ENCODE measurements around the gene PRDM16. TPM values are rescaled to one million over a fixed set of nuclear protein-coding genes. Genes with fewer than 3 reads are reported as not detected.

PRDM16 gene
- total and polyA plus RNA-seq, 4 donors: 0.05 to 0.67 (median 0.19) TPM

DNA sequence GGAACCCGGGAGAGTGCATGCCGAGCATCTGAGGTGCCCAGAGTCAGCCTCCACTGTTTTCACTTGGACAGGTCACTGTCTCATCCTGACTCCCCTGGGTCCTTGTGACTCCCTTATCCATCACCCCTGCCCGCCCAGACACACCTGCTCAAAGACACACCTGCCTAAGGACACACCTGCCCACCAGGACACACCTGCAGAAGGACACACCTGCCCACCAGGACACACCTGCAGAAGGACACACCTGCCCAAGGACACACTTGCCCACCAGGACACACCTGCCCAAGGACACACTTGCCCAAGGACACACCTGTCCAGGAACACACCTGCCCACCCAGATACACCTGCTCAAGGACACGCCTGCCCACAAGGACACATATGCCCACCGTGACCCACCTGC lies 314.7 kb downstream of the PRDM16 start:
- TF ChIP-seq, protein P1, sequence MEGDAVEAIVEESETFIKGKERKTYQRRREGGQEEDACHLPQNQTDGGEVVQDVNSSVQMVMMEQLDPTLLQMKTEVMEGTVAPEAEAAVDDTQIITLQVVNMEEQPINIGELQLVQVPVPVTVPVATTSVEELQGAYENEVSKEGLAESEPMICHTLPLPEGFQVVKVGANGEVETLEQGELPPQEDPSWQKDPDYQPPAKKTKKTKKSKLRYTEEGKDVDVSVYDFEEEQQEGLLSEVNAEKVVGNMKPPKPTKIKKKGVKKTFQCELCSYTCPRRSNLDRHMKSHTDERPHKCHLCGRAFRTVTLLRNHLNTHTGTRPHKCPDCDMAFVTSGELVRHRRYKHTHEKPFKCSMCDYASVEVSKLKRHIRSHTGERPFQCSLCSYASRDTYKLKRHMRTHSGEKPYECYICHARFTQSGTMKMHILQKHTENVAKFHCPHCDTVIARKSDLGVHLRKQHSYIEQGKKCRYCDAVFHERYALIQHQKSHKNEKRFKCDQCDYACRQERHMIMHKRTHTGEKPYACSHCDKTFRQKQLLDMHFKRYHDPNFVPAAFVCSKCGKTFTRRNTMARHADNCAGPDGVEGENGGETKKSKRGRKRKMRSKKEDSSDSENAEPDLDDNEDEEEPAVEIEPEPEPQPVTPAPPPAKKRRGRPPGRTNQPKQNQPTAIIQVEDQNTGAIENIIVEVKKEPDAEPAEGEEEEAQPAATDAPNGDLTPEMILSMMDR (IDR thresholded peaks at IDR 0.05; ENCODE audit: low read depth, low read length, missing input control): no peak
- TF ChIP-seq NR2F2 (IDR thresholded peaks at IDR 0.05) (no peak), SP1 (IDR thresholded peaks at IDR 0.05) (no peak), JUND (IDR thresholded peaks at IDR 0.05) (no peak), FOXA2 (IDR thresholded peaks at IDR 0.05) (no peak), EGR1 (IDR thresholded peaks at IDR 0.05; ENCODE audit: low read depth in 2 of 2) (no peak), GABPA (IDR thresholded peaks at IDR 0.05 in 1 of 2, conservative IDR thresholded peaks at IDR 0.05 in 1 of 2) (no peak)
- TF ChIP-seq, protein P2, sequence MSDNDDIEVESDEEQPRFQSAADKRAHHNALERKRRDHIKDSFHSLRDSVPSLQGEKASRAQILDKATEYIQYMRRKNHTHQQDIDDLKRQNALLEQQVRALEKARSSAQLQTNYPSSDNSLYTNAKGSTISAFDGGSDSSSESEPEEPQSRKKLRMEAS (IDR thresholded peaks at IDR 0.05): no peak
- TF ChIP-seq, protein P3, sequence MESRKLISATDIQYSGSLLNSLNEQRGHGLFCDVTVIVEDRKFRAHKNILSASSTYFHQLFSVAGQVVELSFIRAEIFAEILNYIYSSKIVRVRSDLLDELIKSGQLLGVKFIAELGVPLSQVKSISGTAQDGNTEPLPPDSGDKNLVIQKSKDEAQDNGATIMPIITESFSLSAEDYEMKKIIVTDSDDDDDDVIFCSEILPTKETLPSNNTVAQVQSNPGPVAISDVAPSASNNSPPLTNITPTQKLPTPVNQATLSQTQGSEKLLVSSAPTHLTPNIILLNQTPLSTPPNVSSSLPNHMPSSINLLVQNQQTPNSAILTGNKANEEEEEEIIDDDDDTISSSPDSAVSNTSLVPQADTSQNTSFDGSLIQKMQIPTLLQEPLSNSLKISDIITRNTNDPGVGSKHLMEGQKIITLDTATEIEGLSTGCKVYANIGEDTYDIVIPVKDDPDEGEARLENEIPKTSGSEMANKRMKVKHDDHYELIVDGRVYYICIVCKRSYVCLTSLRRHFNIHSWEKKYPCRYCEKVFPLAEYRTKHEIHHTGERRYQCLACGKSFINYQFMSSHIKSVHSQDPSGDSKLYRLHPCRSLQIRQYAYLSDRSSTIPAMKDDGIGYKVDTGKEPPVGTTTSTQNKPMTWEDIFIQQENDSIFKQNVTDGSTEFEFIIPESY (IDR thresholded peaks at IDR 0.05): no peak
- no peaks in the 10 kb centered on the region for H3K4me1 ChIP-seq (ENCODE audit: control insufficient read depth in 4 of 4, insufficient read depth in 4 of 4, low read length in 3 of 4)
- 82% methylated on average over 5 of the region's 5 CpGs for WGBS

DNA sequence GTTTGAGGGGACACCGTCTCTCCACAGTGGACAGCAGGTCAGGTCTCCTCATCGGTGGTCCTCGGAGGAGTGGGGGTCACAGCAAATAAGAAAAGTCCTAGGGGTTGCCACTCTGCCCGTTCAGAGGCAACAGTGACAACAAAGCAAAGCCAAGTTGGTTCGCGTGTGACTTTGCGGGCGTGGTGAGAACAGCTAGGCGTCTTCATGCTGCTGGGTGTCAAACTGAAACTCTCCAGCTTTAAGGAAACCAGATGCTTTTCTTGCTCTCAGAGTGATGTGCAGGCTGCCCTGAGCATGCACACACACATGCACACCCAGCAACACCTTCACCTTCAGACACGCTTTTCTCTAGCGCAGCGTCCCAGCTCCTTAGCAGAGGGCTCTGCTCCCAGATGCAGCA lies 315.4 kb downstream of the PRDM16 start:
- WGBS: 67% methylated on average over 12 of the region's 12 CpGs
- Histone ChIP-seq H3K27me3 (ENCODE audit: control insufficient read depth in 4 of 4, insufficient read depth in 4 of 4, low read length in 3 of 4) (peaks cover 0 to 5% (median 0%) of the 10 kb centered on the region in 4 donors), H3K36me3 (ENCODE audit: control insufficient read depth in 4 of 4, insufficient read depth in 3 of 4, low read depth in 1 of 4, low read length in 3 of 4) (no peaks in the 10 kb centered on the region), H3K9me3 (ENCODE audit: control insufficient read depth in 4 of 4, low read length in 3 of 4) (no peaks in the 10 kb centered on the region), H3K4me3 (ENCODE audit: low read depth in 1 of 3, low read length in 3 of 3) (no peak overlapping the region), H3K4me1 (ENCODE audit: control insufficient read depth in 4 of 4, insufficient read depth in 4 of 4, low read length in 3 of 4) (no peaks in the 10 kb centered on the region), H3K27ac (ENCODE audit: low read depth in 1 of 2, low read length in 2 of 2) (no peak overlapping the region), H3K9ac (ENCODE audit: low read depth in 1 of 2, low read length in 2 of 2) (no peak overlapping the region)
- no peak for TF ChIP-seq GABPA (IDR thresholded peaks at IDR 0.05 in 1 of 2, conservative IDR thresholded peaks at IDR 0.05 in 1 of 2)
- TF ChIP-seq, protein P4, sequence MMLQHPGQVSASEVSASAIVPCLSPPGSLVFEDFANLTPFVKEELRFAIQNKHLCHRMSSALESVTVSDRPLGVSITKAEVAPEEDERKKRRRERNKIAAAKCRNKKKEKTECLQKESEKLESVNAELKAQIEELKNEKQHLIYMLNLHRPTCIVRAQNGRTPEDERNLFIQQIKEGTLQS (IDR thresholded peaks at IDR 0.05): no peak
- TF ChIP-seq FOXA1 (IDR thresholded peaks at IDR 0.05): no peak
- TF ChIP-seq HNF4G (IDR thresholded peaks at IDR 0.05): no peak
- TF ChIP-seq, protein P2 (IDR thresholded peaks at IDR 0.05): no peak
- no peak for DNase-seq (ENCODE audit: low spot score)

More for the DNA sequence above, 314.7 kb downstream of the PRDM16 start:
- Histone ChIP-seq H3K36me3 (ENCODE audit: control insufficient read depth in 4 of 4, insufficient read depth in 3 of 4, low read depth in 1 of 4, low read length in 3 of 4) (no peaks in the 10 kb centered on the region), H3K27ac (ENCODE audit: low read depth in 1 of 2, low read length in 2 of 2) (no peak overlapping the region), H3K4me3 (ENCODE audit: low read depth in 1 of 3, low read length in 3 of 3) (no peak overlapping the region), H3K27me3 (ENCODE audit: control insufficient read depth in 4 of 4, insufficient read depth in 4 of 4, low read length in 3 of 4) (peaks cover 0 to 5% (median 0%) of the 10 kb centered on the region in 4 donors), H3K9me3 (ENCODE audit: control insufficient read depth in 4 of 4, low read length in 3 of 4) (no peaks in the 10 kb centered on the region), H3K9ac (ENCODE audit: low read depth in 1 of 2, low read length in 2 of 2) (no peak overlapping the region)
- no peak for DNase-seq (ENCODE audit: low spot score)

DNA sequence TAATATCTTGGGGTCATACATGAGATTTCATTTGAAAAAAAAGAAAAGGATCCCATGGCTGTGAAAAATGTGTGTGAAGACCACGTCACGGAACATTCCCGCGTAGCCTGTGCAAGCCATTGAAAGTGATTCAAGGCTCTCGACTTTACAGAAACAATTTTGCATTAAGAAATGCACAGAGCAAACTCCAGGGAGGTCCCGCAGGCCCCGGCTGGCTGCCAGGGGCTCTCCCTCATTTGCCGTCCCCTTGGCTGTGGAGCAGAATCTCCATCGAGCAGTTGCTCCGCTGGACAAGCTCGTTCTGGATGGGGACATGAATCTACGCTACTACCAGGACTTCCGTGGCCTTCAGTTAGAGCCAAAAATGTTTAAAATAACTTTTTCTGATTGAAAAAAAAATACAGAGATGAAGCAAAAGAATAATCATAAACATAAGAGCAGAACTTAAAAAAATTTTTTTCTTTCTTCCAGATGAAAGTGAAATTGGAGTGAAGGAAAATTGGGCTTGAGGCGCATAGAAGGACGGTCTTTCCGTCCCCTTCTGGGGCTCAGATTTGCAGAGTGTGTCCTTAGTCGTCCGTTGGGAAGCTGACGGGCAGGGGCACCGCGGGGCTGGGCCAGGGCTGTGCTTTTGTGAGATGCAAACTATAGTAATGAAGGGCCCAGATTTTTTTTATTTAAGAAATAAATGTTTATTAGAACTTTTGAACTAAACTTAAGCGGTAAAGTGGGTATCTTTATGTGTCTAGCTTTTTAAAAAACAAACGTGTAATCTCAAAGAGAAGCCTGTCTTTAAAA lies 317.4 kb downstream of the PRDM16 start:
- H3K27me3 ChIP-seq (ENCODE audit: control insufficient read depth in 4 of 4, insufficient read depth in 4 of 4, low read length in 3 of 4): peaks cover 0 to 6% (median 4%) of the 10 kb centered on the region in 4 donors
- 89% methylated on average over 23 of the region's 23 CpGs for WGBS

More for the DNA sequence above, 317.4 kb downstream of the PRDM16 start:
- H3K4me3 ChIP-seq (ENCODE audit: low read depth in 1 of 3, low read length in 3 of 3): no peak overlapping the region
- no peak overlapping the region for H3K27ac ChIP-seq (ENCODE audit: low read depth in 1 of 2, low read length in 2 of 2)
- no peak for TF ChIP-seq TAF1 (conservative IDR thresholded peaks at IDR 0.05)
- no peaks in the 10 kb centered on the region for H3K36me3 ChIP-seq (ENCODE audit: control insufficient read depth in 4 of 4, insufficient read depth in 3 of 4, low read depth in 1 of 4, low read length in 3 of 4)
- H3K9me3 ChIP-seq (ENCODE audit: control insufficient read depth in 4 of 4, low read length in 3 of 4): no peaks in the 10 kb centered on the region
- H3K9ac ChIP-seq (ENCODE audit: low read depth in 1 of 2, low read length in 2 of 2): no peak overlapping the region
- DNase-seq (ENCODE audit: low spot score): no peak
- H3K4me1 ChIP-seq (ENCODE audit: control insufficient read depth in 4 of 4, insufficient read depth in 4 of 4, low read length in 3 of 4): no peaks in the 10 kb centered on the region
